KMS-11 (cell line): ENCODE results near the gene LCE3B.

Source experiments
- H2AFZ ChIP-seq: fragments of 200-600 bp; sonication (generic); 2 replicates; pipeline ENCODE4 v1.6.1; 2016; ENCODE audit warnings: antibody characterized with exemption, mixed run types, low read depth
- H3K27ac ChIP-seq: fragments of 200-600 bp; sonication (generic); 2 replicates; pipeline ENCODE4 v1.6.1; 2016; ENCODE audit warnings: mild to moderate bottlenecking, mixed run types
- H3K27me3 ChIP-seq: fragments of 200-600 bp; sonication (generic); 2 replicates; pipeline ENCODE4 v1.6.1; 2017; ENCODE audit warnings: mild to moderate bottlenecking, low read depth, mixed run types, moderate library complexity; ENCODE audit not compliant: insufficient read depth
- H3K36me3 ChIP-seq: fragments of 200-600 bp; sonication (generic); 2 replicates; pipeline ENCODE4 v1.6.1; 2017; ENCODE audit warnings: mild to moderate bottlenecking, mixed run types; ENCODE audit not compliant: insufficient read depth
- H3K4me1 ChIP-seq: fragments of 200-600 bp; sonication (generic); 2 replicates; pipeline ENCODE4 v1.6.1; 2016; ENCODE audit warnings: mild to moderate bottlenecking, low read depth, mixed run types; ENCODE audit not compliant: poor library complexity, severe bottlenecking
- H3K4me2 ChIP-seq: fragments of 200-600 bp; sonication (generic); 2 replicates; pipeline ENCODE4 v1.7.0; 2016; ENCODE audit warnings: mild to moderate bottlenecking, mixed run types
- H3K4me3 ChIP-seq: fragments of 200-600 bp; sonication (generic); IDR thresholded peaks from 2 replicates; pipeline ENCODE4 v1.6.1; 2017; ENCODE audit warnings: low read depth, low read length, mixed read lengths; ENCODE audit not compliant: insufficient read depth
- H3K79me2 ChIP-seq: fragments of 200-600 bp; sonication (generic); 2 replicates; pipeline ENCODE4 v1.6.1; 2016; ENCODE audit warnings: low read depth, mixed run types; ENCODE audit not compliant: insufficient read depth
- H3K9ac ChIP-seq: fragments of 200-600 bp; sonication (generic); 2 replicates; pipeline ENCODE4 v1.6.1; 2016; ENCODE audit warnings: mild to moderate bottlenecking, mixed run types
- H4K20me1 ChIP-seq: fragments of 200-600 bp; sonication (generic); 2 replicates; pipeline ENCODE4 v1.6.1; 2016; ENCODE audit warnings: mild to moderate bottlenecking, mixed run types; ENCODE audit not compliant: insufficient read depth
- TF ChIP-seq, protein P1 (sequence below): fragments of 200-600 bp; sonication (generic); conservative IDR thresholded peaks from 2 replicates; pipeline ENCODE4 v1.6.1; 2017; ENCODE audit warnings: low read depth, mild to moderate bottlenecking, antibody characterized with exemption, low read length, moderate library complexity, mixed read lengths

The LCE3B gene

DNA sequence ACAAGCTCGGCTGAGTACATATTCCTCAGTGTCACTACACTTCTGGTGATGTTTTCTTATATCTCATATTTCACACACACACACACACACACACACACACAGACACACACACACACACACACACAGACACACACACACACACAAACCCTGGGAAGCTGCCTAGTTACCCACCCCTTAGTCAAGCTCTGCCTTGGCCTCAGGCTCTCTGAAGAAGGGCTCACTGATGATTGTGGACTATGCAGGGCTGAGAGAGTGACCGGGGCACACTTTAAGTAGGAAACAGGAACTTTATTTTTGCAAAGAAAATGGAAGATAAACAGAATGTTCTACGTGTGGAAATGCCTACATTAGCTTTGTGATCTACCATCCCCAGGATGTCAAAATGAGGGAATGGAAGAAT is 30.3 kb downstream of the LCE3B start:
- no peak overlapping the region for H3K9ac ChIP-seq

DNA sequence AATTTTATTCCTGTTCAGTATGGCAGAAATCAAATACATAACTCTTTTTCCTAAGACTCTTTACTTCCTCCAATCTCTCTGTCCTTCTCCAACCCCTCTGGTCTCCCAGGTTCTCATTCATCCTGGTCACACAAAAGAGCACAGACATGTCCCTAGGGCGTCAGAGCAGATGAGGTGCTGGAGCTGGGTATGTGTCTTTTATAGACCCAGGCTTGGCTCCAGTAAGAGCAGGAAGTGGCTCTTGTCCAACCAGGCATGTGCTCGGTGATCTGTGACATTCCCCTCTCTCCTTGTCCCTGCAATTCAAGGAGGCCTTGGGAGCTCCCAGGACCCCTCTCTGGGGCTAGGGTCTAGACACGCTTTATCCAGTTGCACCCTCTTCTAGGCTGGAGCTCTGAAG is 31.5 kb downstream of the LCE3B start:
- Histone ChIP-seq H2AFZ (no peak overlapping the region), H3K4me2 (no peak overlapping the region)

More for the DNA sequence above, 30.3 kb downstream of the LCE3B start:
- Histone ChIP-seq H3K27me3 (no peaks in the 10 kb centered on the region), H3K36me3 (no peaks in the 10 kb centered on the region), H3K4me2 (no peak overlapping the region), H3K4me3 (no peak overlapping the region), H2AFZ (no peak overlapping the region), H4K20me1 (no peaks in the 10 kb centered on the region), H3K27ac (no peak overlapping the region), H3K4me1 (no peaks in the 10 kb centered on the region), H3K79me2 (no peaks in the 10 kb centered on the region)
- TF ChIP-seq, protein P1, sequence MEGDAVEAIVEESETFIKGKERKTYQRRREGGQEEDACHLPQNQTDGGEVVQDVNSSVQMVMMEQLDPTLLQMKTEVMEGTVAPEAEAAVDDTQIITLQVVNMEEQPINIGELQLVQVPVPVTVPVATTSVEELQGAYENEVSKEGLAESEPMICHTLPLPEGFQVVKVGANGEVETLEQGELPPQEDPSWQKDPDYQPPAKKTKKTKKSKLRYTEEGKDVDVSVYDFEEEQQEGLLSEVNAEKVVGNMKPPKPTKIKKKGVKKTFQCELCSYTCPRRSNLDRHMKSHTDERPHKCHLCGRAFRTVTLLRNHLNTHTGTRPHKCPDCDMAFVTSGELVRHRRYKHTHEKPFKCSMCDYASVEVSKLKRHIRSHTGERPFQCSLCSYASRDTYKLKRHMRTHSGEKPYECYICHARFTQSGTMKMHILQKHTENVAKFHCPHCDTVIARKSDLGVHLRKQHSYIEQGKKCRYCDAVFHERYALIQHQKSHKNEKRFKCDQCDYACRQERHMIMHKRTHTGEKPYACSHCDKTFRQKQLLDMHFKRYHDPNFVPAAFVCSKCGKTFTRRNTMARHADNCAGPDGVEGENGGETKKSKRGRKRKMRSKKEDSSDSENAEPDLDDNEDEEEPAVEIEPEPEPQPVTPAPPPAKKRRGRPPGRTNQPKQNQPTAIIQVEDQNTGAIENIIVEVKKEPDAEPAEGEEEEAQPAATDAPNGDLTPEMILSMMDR, result no peak

GRCh38 chr1:152646656-152647055 is 33.0 kb downstream of the LCE3B start:
- Histone ChIP-seq H3K27ac (no peak overlapping the region), H3K36me3 (no peaks in the 10 kb centered on the region), H3K4me2 (no peak overlapping the region), H3K4me1 (no peaks in the 10 kb centered on the region), H2AFZ (no peak overlapping the region), H3K4me3 (no peak overlapping the region), H3K27me3 (no peaks in the 10 kb centered on the region), H3K9ac (no peak overlapping the region), H3K79me2 (no peaks in the 10 kb centered on the region), H4K20me1 (no peaks in the 10 kb centered on the region)
- TF ChIP-seq, protein P1, result no peak

More for the DNA sequence above, 31.5 kb downstream of the LCE3B start:
- no peaks in the 10 kb centered on the region for H3K4me1 ChIP-seq
- no peak overlapping the region for H3K9ac ChIP-seq
- no peaks in the 10 kb centered on the region for H3K36me3 ChIP-seq
- no peaks in the 10 kb centered on the region for H4K20me1 ChIP-seq
- no peak overlapping the region for H3K4me3 ChIP-seq
- no peak overlapping the region for H3K27ac ChIP-seq
- TF ChIP-seq, protein P1, result no peak
- no peaks in the 10 kb centered on the region for H3K27me3 ChIP-seq
- no peaks in the 10 kb centered on the region for H3K79me2 ChIP-seq

DNA sequence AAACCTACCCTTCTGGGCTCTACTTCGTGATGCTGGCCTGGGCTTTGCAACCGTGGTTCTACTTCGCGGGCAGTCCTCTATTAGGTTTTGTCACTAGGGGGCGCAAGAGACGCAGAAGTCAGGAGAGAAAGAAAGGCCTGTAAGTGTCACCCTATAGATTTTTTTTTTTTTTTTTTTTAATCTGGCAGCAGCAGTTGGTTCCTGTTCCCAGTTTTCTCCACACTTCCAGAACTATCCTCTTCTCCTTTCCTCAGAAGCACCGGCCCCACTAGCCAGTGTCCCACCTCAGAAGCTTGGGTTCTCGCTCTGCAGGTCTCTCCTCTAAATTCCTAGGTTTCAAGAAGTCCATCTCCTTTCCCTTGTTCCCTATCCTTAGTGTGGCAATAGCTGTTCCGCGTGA is 40.5 kb downstream of the LCE3B start:
- no peak overlapping the region for H3K4me2 ChIP-seq
- TF ChIP-seq, protein P1, result peak; percentile 100

More for the DNA sequence above, 40.5 kb downstream of the LCE3B start:
- H4K20me1 ChIP-seq, result no peaks in the 10 kb centered on the region
- H3K4me3 ChIP-seq, result no peak overlapping the region
- H3K79me2 ChIP-seq, result no peaks in the 10 kb centered on the region
- no peaks in the 10 kb centered on the region for H3K36me3 ChIP-seq
- no peaks in the 10 kb centered on the region for H3K4me1 ChIP-seq
- H2AFZ ChIP-seq, result peak overlapping the region; percentile 14; the same call in 1 of the 2 replicates
- H3K27me3 ChIP-seq, result no peaks in the 10 kb centered on the region
- no peak overlapping the region for H3K9ac ChIP-seq
- H3K27ac ChIP-seq, result no peak overlapping the region
